Pancreas (tissue), 10 donors: ENCODE data around the gene RTN3. TPM values are rescaled to one million over a fixed set of nuclear protein-coding genes. Genes with fewer than 3 reads are reported as not detected.
A peak's percentile ranks its signal among the peaks of the same experiment; 100 is the strongest.
"Not testable (repeated sequence)": the region's sequence is repeated elsewhere in the genome, so short reads cannot be mapped to it uniquely, and the experiment has no call there.

ENCODE experiments used
- ATAC-seq, 4 donors: fragments of 200-7000 bp; cut with Tn5 transposase; one replicate each; pipeline versions ENCODE4 v1.8.0 to v1.9.1; 2020; ENCODE audit warnings: mild to moderate bottlenecking in 4 of 4, moderate library complexity in 4 of 4
- DNase-seq, 6 donors: peaks; one replicate each; pipeline ENCODE4 v3.0.0-alpha.2; 2020
- FAIRE-seq: peaks from 2 replicates; lab custom pipeline; 2012; peaks lifted over from hg19 to GRCh38; lab: Jason Lieb, UNC
- H3K27ac ChIP-seq, 4 donors: fragments of 200-600 bp; sonication (generic); 1 replicate in 3 of 4; 2 replicates in 1 of 4; pipeline versions ENCODE4 v1.5.0 to v1.8.0; 2020
- H3K27me3 ChIP-seq, 4 donors: fragments of 200-600 bp; one replicate each; pipeline ENCODE4 v1.8.0; 2021
- H3K36me3 ChIP-seq, 3 donors: fragments of 200-600 bp; sonication (generic) in 1 of 3; one replicate each; pipeline versions ENCODE4 v1.5.0 to v1.8.0; 2020 to 2021
- H3K4me1 ChIP-seq, 3 donors: fragments of 200-600 bp; one replicate each; pipeline ENCODE4 v1.8.0; 2021
- H3K4me3 ChIP-seq, 4 donors: fragments of 200-600 bp; sonication (generic) in 2 of 4; one replicate each; pipeline versions ENCODE4 v1.5.0 to v1.8.0; 2020 to 2021
- H3K9me3 ChIP-seq, 4 donors: fragments of 200-600 bp; one replicate each; pipeline ENCODE4 v1.8.0; 2021
- WGBS, 2 donors: extraction: QIAGEN DNeasy Blood & Tissue Kit; methylation state at CpG; one replicate each; pipeline ENCODE4 v1.1.7; 2013; 5-methylcytosine and 5-hydroxymethylcytosine counted together
- intact Hi-C, 3 donors: fragments of 100-400 bp; cut with DNase I; formaldehyde crosslinking; loops; one replicate each; pipeline versions ENCODE4 v1.11.1 to v1.14.2; 2022
- polyA plus RNA-seq, 2 donors: library from polyadenylated mRNA; stranded (reverse); fragments of 200-250 nt; gene quantifications; one replicate each; pipeline ENCODE4 v1.2.3, GENCODE V29; 2013
- total RNA-seq, 6 donors: library from RNA; stranded (reverse); fragmentation: NEBNext Ultra II Directional in 4 of 6; extraction: Animal tissue kit (Norgen Biotek cat#: 25700) in 4 of 6; gene quantifications; one replicate each; pipeline versions ENCODE4 v1.2.1 to v1.2.4, GENCODE V29; 2021 to 2023
- TF ChIP-seq, protein P1 (sequence below), 4 donors: fragments of 200-600 bp; sonication (generic) in 3 of 4; IDR thresholded peaks; one replicate each; pipeline versions ENCODE4 v1.5.0 to v1.8.0; 2021; ENCODE audit warnings: antibody characterized with exemption in 4 of 4
- donor health status: healthy with polysubstance abuse.
- donor health status: DM: no; HTN: no; CAD: no; lungs with moderate emphysema.
- donor health status: DM: no; HTN: no; CAD: no.
- donor health status: control.
- donor health status: control.
- donor health status: Bipolar disorder and iron deficiency.
- donor health status: DM: yes; HTN: yes; CAD: no.
- donor health status: DM: no; HTN: no; CAD: no.
- donor health status: DM: no; HTN: no; CAD: no.
- donor health status: DM: yes; HTN: yes; CAD: no.

The RTN3 gene
- total and polyA plus RNA-seq, 8 donors = 40.2 to 79.6 (median 63.9) TPM

GRCh38 chr11:63680834-63681320, 423 bp upstream of the RTN3 start:
- Histone ChIP-seq H3K9me3 (no peaks in the 10 kb centered on the region), H3K36me3 (no peaks in the 10 kb centered on the region), H3K4me3 (peak overlapping the region in 3 of 4 donors; percentile 65 to 86 (median 71)), H3K27me3 (no peaks in the 10 kb centered on the region), H3K27ac (peak overlapping the region; percentile 86 to 96 (median 92)), H3K4me1 (peaks cover 8 to 12% (median 12%) of the 10 kb centered on the region in 3 donors)
- intact Hi-C loops = no loop called here
- FAIRE-seq (no peak), DNase-seq (no peak), ATAC-seq (peak in 1 of 4 donors; percentile 2)
- TF ChIP-seq, protein P1, sequence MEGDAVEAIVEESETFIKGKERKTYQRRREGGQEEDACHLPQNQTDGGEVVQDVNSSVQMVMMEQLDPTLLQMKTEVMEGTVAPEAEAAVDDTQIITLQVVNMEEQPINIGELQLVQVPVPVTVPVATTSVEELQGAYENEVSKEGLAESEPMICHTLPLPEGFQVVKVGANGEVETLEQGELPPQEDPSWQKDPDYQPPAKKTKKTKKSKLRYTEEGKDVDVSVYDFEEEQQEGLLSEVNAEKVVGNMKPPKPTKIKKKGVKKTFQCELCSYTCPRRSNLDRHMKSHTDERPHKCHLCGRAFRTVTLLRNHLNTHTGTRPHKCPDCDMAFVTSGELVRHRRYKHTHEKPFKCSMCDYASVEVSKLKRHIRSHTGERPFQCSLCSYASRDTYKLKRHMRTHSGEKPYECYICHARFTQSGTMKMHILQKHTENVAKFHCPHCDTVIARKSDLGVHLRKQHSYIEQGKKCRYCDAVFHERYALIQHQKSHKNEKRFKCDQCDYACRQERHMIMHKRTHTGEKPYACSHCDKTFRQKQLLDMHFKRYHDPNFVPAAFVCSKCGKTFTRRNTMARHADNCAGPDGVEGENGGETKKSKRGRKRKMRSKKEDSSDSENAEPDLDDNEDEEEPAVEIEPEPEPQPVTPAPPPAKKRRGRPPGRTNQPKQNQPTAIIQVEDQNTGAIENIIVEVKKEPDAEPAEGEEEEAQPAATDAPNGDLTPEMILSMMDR (IDR thresholded peaks at IDR 0.05) = no peak
- 7 to 9% methylated on average over 18 of the region's 18 CpGs for WGBS, 2 donors

- intact Hi-C loops = no loop called here
- H3K27ac ChIP-seq = peak overlapping the region; percentile 86 to 96 (median 92)
- DNase-seq = peak in 2 of 6 donors; percentile 35 to 38
- peak; percentile 15 to 37 (median 32) for ATAC-seq
- FAIRE-seq = no peak
- 1% methylated on average over 19 of the region's 19 CpGs for WGBS, 2 donors
- H3K9me3 ChIP-seq = no peaks in the 10 kb centered on the region
- TF ChIP-seq, protein P1 (IDR thresholded peaks at IDR 0.05) = peak in 1 of 4 donors; percentile 16
- no peaks in the 10 kb centered on the region for H3K36me3 ChIP-seq
- no peaks in the 10 kb centered on the region for H3K27me3 ChIP-seq
- H3K4me1 ChIP-seq = peaks cover 12 to 13% (median 12%) of the 10 kb centered on the region in 3 donors
- peak overlapping the region; percentile 42 to 86 (median 68) for H3K4me3 ChIP-seq
Measured at GRCh38 chr11:63682066-63683021, 1.0 kb downstream of the RTN3 start.

DNA sequence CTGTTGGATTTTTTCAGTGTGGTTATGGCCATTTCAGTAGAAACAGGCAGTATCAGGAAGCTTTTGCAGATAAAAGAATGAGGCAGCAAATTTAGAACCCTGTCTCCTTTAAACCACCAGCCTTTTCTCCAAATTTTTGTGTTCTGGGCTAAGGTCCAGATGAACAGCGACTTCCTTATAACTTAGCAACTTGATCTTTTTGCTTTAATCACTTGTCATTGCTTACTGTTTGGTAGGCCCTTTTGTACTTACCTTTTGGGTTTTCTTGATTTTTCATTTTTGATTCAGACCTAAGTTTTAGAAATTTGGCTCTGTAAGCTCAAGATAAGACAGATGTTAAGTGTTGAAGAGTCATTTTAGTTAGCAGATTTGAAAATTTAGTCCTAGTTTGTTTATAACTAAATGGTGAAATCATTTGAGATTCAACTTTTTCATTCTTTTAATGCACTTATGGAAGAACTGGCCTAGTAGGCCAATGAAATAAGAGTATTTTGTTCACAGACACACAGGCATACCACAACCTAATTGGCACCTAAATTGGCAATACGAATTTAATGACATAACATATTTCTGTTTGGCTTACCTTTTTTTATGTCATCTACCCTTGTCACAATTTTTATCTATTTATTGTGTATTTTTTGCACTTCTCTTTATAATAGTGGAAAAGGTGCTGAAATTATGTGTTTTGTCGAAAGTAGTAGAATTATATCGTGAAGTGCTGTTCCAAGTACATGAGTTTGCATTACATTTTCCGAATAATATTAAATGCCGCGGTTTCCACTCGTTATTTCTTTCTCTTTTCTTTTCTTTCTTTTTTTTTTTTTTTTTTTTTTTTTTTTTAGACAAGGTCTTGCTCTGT, 2.1 kb downstream of the RTN3 start:
- intact Hi-C loops = no loop called here
- H3K27ac ChIP-seq = peak overlapping the region in 3 of 4 donors; percentile 88 to 96 (median 95)
- H3K4me1 ChIP-seq = peaks cover 12 to 13% (median 12%) of the 10 kb centered on the region in 3 donors
- H3K9me3 ChIP-seq = no peaks in the 10 kb centered on the region
- no peaks in the 10 kb centered on the region for H3K27me3 ChIP-seq
- DNase-seq (no peak), ATAC-seq (no peak), FAIRE-seq (no peak)
- H3K4me3 ChIP-seq = peak overlapping the region in 2 of 4 donors; percentile 65 to 71
- TF ChIP-seq, protein P1 (IDR thresholded peaks at IDR 0.05) = no peak
- no peaks in the 10 kb centered on the region for H3K36me3 ChIP-seq
- 70 to 72% methylated on average over 8 of the region's 8 CpGs for WGBS, 2 donors

GRCh38 chr11:63685158-63685721, 3.9 kb downstream of the RTN3 start:
- WGBS, 2 donors = 87 to 90% methylated on average over 7 of the region's 7 CpGs
- DNase-seq, FAIRE-seq, intact Hi-C loops, H3K27me3 ChIP-seq, H3K9me3 ChIP-seq, H3K36me3 ChIP-seq, ATAC-seq, H3K27ac ChIP-seq, H3K4me3 ChIP-seq: not testable (repeated sequence)
- H3K4me1 ChIP-seq = peaks cover 12 to 24% (median 16%) of the 10 kb centered on the region in 3 donors
